ENCODE results near the gene LRGUK. TPM values are rescaled to one million over a fixed set of nuclear protein-coding genes. Genes with fewer than 3 reads are reported as not detected.

Gene LRGUK
- total RNA-seq, 1 experiment from 2014 or later: 1.0 TPM

- no peaks in the 10 kb centered on the region for H3K9me2 ChIP-seq (replicated peaks; ENCODE audit: low read length)
- TF ChIP-seq EZH2phosphoT487 (IDR thresholded peaks at IDR 0.05; ENCODE audit: borderline replicate concordance, low read length) (no peak), EZH2 (IDR thresholded peaks at IDR 0.05; ENCODE audit: low read length, unreplicated experiment) (no peak), CTCF (conservative IDR thresholded peaks at IDR 0.05; ENCODE audit: low read depth, low read length) (no peak)
- no peaks in the 10 kb centered on the region for H3F3A ChIP-seq (ENCODE audit: low read length, unreplicated experiment)
- no peaks in the 10 kb centered on the region for H3K27me3 ChIP-seq (ENCODE audit: low read length)
- H3K4me3 ChIP-seq (ENCODE audit: low read length): no peak overlapping the region
- intact Hi-C loops (cut with micrococcal nuclease): no loop called here
- H3K9ac ChIP-seq (ENCODE audit: low read length): no peak overlapping the region
- no peaks in the 10 kb centered on the region for H4K20me1 ChIP-seq (ENCODE audit: low read length)
- H3K4me1 ChIP-seq (ENCODE audit: insufficient read depth, low read length): peaks cover 8% of the 10 kb centered on the region
- H3K36me3 ChIP-seq (ENCODE audit: low read depth, low read length): peaks cover 2% of the 10 kb centered on the region; the same call in 1 of the 2 replicates
- no peak overlapping the region for H2AFZ ChIP-seq (ENCODE audit: low read length)
- CTCF ChIA-PET: no interaction called here
- ATAC-seq: no peak
- H3K4me2 ChIP-seq (ENCODE audit: low read length): no peak overlapping the region
- H3K79me2 ChIP-seq (ENCODE audit: low read length): no peaks in the 10 kb centered on the region
- BruUV-seq (replicated peaks): no TSS peak
- H3K27ac ChIP-seq (ENCODE audit: low read length): no peak overlapping the region
- peaks cover 15% of the 10 kb centered on the region for H3K9me3 ChIP-seq (ENCODE audit: low read length)
- peak; percentile 1 for DNase-seq
- POLR2A ChIA-PET (ENCODE audit: unreplicated experiment): interaction anchor here (0.5 kb wide), 1 partner anchor 146 kb away, joined by 7 read pairs; no protein-coding TSS in a partner anchor
Observed at GRCh38 chr7:134084488-134085144, 42.5 kb upstream of the LRGUK start.

DNA sequence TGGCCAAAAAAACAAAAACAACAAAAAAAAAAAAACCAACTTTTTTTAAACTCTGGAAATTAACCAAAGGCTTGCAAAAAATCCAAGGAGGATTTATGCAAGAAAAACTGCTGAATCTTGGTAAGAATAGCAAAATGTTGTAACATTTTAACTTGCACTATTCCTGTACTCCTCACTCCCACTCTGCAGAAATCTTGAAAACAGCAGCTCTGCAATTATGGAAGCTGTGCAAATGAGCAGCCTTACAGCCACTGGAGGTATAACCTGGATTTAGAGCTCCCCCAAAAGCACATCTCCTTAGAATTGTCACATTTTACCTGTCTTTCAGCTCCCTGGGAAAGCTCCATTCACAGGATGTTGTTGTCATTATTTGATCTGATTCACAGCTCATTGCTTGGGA, 41.8 kb upstream of the LRGUK start:
- Histone ChIP-seq H3K9me3 (ENCODE audit: low read length) (peaks cover 22% of the 10 kb centered on the region), H3K79me2 (ENCODE audit: low read length) (no peaks in the 10 kb centered on the region), H3K27me3 (ENCODE audit: low read length) (no peaks in the 10 kb centered on the region), H3K27ac (ENCODE audit: low read length) (no peak overlapping the region), H3K9ac (ENCODE audit: low read length) (no peak overlapping the region), H3K9me2 (replicated peaks; ENCODE audit: low read length) (no peaks in the 10 kb centered on the region), H3F3A (ENCODE audit: low read length, unreplicated experiment) (no peaks in the 10 kb centered on the region), H3K4me1 (ENCODE audit: insufficient read depth, low read length) (peaks cover 8% of the 10 kb centered on the region), H3K4me3 (ENCODE audit: low read length) (no peak overlapping the region), H2AFZ (ENCODE audit: low read length) (no peak overlapping the region), H4K20me1 (ENCODE audit: low read length) (no peaks in the 10 kb centered on the region), H3K4me2 (ENCODE audit: low read length) (no peak overlapping the region), H3K36me3 (ENCODE audit: low read depth, low read length) (peaks cover 2% of the 10 kb centered on the region; the same call in 1 of the 2 replicates)
- intact Hi-C loops (cut with micrococcal nuclease): no loop called here
- no TSS peak for BruUV-seq (replicated peaks)
- ChIA-PET POLR2A (ENCODE audit: unreplicated experiment) (no interaction called here), CTCF (interaction anchor here (0.6 kb wide), 1 partner anchor 12 kb away, joined by 3 read pairs; no protein-coding TSS in a partner anchor)
- peak; percentile 0 for DNase-seq
- TF ChIP-seq CTCF (conservative IDR thresholded peaks at IDR 0.05; ENCODE audit: low read depth, low read length) (no peak), EZH2 (IDR thresholded peaks at IDR 0.05; ENCODE audit: low read length, unreplicated experiment) (no peak), EZH2phosphoT487 (IDR thresholded peaks at IDR 0.05; ENCODE audit: borderline replicate concordance, low read length) (no peak)
- no peak for ATAC-seq

DNA sequence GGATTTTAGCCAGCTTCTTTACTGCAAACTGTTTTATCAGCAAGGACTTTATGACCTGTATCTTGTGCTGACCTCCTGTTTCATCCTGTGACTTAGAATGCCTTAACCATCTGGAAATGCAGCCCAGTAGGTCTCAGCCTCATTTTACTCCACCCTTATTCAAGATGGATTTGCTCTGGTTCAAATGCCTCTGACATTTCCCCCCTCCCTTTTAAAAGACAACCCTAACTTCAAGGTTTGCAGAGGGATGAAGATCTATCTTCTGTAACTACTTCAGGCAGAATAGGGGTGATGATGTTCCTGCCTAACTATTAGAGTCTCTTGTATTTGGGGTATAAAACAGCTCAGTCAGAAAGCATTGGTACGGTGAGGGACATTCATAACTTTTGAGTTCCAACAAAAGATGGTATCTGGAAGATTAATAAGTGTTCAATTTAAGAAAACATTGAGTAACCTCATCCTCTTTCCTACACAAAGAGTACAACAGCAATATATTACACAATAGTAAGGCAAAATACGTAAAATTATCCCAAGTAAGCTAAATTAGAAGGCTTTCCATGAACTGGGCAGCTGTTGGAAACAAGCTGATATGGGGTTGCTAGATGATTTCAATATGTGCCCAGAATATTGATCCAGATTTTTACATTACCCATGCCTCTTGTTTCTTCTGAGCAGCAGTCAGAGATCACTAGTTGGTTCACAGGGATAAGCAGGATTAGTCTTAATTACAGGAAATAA, 40.0 kb upstream of the LRGUK start:
- Histone ChIP-seq H2AFZ (ENCODE audit: low read length) (no peak overlapping the region), H3K9me3 (ENCODE audit: low read length) (peaks cover 27% of the 10 kb centered on the region), H3K27ac (ENCODE audit: low read length) (no peak overlapping the region), H4K20me1 (ENCODE audit: low read length) (no peaks in the 10 kb centered on the region), H3K79me2 (ENCODE audit: low read length) (no peaks in the 10 kb centered on the region), H3K36me3 (ENCODE audit: low read depth, low read length) (peaks cover 2% of the 10 kb centered on the region; the same call in 1 of the 2 replicates), H3F3A (ENCODE audit: low read length, unreplicated experiment) (no peaks in the 10 kb centered on the region), H3K27me3 (ENCODE audit: low read length) (no peaks in the 10 kb centered on the region), H3K9me2 (replicated peaks; ENCODE audit: low read length) (no peaks in the 10 kb centered on the region), H3K4me2 (ENCODE audit: low read length) (no peak overlapping the region), H3K9ac (ENCODE audit: low read length) (no peak overlapping the region), H3K4me1 (ENCODE audit: insufficient read depth, low read length) (peaks cover 8% of the 10 kb centered on the region), H3K4me3 (ENCODE audit: low read length) (no peak overlapping the region)
- TF ChIP-seq EZH2phosphoT487 (IDR thresholded peaks at IDR 0.05; ENCODE audit: borderline replicate concordance, low read length) (no peak), EZH2 (IDR thresholded peaks at IDR 0.05; ENCODE audit: low read length, unreplicated experiment) (no peak), CTCF (conservative IDR thresholded peaks at IDR 0.05; ENCODE audit: low read depth, low read length) (no peak)
- CTCF ChIA-PET: no interaction called here
- ATAC-seq: no peak
- DNase-seq: no peak
- no TSS peak for BruUV-seq (replicated peaks)
- POLR2A ChIA-PET (ENCODE audit: unreplicated experiment): no interaction called here
- intact Hi-C loops (cut with micrococcal nuclease): no loop called here
